ENCODE data around the gene CAMK2N1. TPM values are rescaled to one million over a fixed set of nuclear protein-coding genes. Genes with fewer than 3 reads are reported as not detected.

Gene CAMK2N1
- total and polyA plus RNA-seq, 10 of the 15 experiments (the other 5 are each of a cell fraction or from before 2014, with no cell fraction given), result 0.23 TPM; not detected in 9

DNA sequence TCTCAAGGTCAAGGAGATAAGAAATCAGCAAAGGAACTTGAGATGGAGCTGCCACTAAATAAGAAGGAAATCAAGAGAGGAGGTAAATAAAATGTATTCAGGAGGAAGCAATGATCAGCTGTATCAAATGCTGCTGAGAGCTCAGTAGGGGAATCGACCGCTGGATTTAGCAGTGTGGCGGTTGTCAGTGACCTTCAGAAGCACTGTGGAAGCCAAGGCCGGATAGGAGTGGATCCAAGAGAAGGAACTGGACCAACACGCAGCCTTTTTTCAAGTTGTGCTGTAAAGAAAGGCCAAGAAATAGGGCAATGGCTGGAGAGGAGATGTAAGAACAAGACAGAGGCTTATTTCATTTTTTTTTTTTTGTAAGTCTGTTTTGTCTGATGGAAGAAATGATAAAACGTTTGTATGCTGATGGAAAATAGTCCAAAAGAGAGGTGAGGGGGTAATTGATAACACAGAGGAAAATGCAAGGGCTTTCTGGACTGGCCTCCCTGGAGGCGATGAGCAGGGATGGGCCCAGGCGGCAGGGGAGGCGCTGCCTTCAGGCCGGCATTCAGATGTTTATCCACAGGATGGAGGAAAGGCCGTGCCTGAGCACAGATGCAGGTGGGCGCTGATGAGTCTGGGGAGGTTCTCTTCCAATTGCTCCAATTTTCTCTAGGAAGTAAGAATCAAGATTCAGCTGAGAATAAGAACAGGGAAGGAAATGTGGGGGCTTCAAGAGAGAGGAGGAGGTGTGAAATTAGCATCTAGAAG is 48.8 kb upstream of the CAMK2N1 start:
- BruUV-seq (replicated peaks), result no TSS peak
- intact Hi-C loops (cut with micrococcal nuclease; ENCODE audit: unreplicated experiment), result no loop called here
- Histone ChIP-seq H3K27ac (ENCODE audit: control insufficient read depth, insufficient read depth) (no peak overlapping the region), H3K9me3 (replicated peaks; ENCODE audit: control insufficient read depth, insufficient read depth, low read length) (no peaks in the 10 kb centered on the region), H4K20me1 (ENCODE audit: control insufficient read depth, insufficient read depth) (no peaks in the 10 kb centered on the region), H3K9ac (ENCODE audit: control insufficient read depth, insufficient read depth, low read length) (no peak overlapping the region), H3K4me3 (no peak overlapping the region), H3K4me2 (ENCODE audit: control insufficient read depth, insufficient read depth) (no peak overlapping the region), H3K4me1 (ENCODE audit: control insufficient read depth, insufficient read depth, low read length) (no peaks in the 10 kb centered on the region), H3K27me3 (replicated peaks in 1 of 2; ENCODE audit: control insufficient read depth in 2 of 2, insufficient read depth in 2 of 2, low read length in 1 of 2) (peaks cover 0 to 2% of the 10 kb centered on the region in 2 experiments; a peak in 2 of 4 replicates), H3K79me2 (ENCODE audit: control insufficient read depth, insufficient read depth, low read length) (no peaks in the 10 kb centered on the region), H3K36me3 (ENCODE audit: control insufficient read depth in 2 of 2, insufficient read depth in 2 of 2, low read length in 1 of 2) (no peaks in the 10 kb centered on the region), H2AFZ (ENCODE audit: control insufficient read depth, low read depth, low read length) (no peak overlapping the region)
- WGBS (ENCODE audit: insufficient coverage, insufficient replicate concordance, low lambda C conversion rate, missing lambda C conversion rate), result 37% methylated on average over 12 of the region's 12 CpGs
- FAIRE-seq (no peak), DNase-seq (ENCODE audit: low read depth, low spot score) (no peak), ATAC-seq (no peak)
- CTCF ChIA-PET, result no interaction called here
- TF ChIP-seq SUPT20H (IDR thresholded peaks at IDR 0.05; ENCODE audit: borderline replicate concordance, control insufficient read depth, low read depth, low read length) (no peak), STAT3 (IDR thresholded peaks at IDR 0.05; ENCODE audit: low read depth, low read length) (no peak), YY1 (IDR thresholded peaks at IDR 0.05; ENCODE audit: low read depth, low read length) (no peak), FOXM1 (IDR thresholded peaks at IDR 0.05; ENCODE audit: low read depth, low read length) (no peak), MYC (IDR thresholded peaks at IDR 0.05; ENCODE audit: insufficient read depth, insufficient read length, insufficient replicate concordance, low read length, severe bottlenecking) (no peak), CEBPB (IDR thresholded peaks at IDR 0.05; ENCODE audit: borderline replicate concordance in 1 of 2, low read depth in 2 of 2, low read length in 2 of 2) (no peak), HSF1 (IDR thresholded peaks at IDR 0.05; ENCODE audit: low read depth, low read length) (no peak), ESRRA (IDR thresholded peaks at IDR 0.05; ENCODE audit: low read length) (no peak), TBL1XR1 (IDR thresholded peaks at IDR 0.05; ENCODE audit: low read depth, low read length) (no peak), BHLHE40 (IDR thresholded peaks at IDR 0.05; ENCODE audit: borderline replicate concordance in 1 of 2, low read depth in 2 of 2, low read length in 1 of 2) (no peak), KAT2A (conservative IDR thresholded peaks at IDR 0.05; ENCODE audit: control insufficient read depth, low read depth, low read length) (no peak), IKZF1 (conservative IDR thresholded peaks at IDR 0.05) (no peak), JUNB (IDR thresholded peaks at IDR 0.05) (no peak), CREM (IDR thresholded peaks at IDR 0.05; ENCODE audit: low read depth) (no peak), CHD4 (IDR thresholded peaks at IDR 0.05) (no peak)
- TF ChIP-seq, protein P1, sequence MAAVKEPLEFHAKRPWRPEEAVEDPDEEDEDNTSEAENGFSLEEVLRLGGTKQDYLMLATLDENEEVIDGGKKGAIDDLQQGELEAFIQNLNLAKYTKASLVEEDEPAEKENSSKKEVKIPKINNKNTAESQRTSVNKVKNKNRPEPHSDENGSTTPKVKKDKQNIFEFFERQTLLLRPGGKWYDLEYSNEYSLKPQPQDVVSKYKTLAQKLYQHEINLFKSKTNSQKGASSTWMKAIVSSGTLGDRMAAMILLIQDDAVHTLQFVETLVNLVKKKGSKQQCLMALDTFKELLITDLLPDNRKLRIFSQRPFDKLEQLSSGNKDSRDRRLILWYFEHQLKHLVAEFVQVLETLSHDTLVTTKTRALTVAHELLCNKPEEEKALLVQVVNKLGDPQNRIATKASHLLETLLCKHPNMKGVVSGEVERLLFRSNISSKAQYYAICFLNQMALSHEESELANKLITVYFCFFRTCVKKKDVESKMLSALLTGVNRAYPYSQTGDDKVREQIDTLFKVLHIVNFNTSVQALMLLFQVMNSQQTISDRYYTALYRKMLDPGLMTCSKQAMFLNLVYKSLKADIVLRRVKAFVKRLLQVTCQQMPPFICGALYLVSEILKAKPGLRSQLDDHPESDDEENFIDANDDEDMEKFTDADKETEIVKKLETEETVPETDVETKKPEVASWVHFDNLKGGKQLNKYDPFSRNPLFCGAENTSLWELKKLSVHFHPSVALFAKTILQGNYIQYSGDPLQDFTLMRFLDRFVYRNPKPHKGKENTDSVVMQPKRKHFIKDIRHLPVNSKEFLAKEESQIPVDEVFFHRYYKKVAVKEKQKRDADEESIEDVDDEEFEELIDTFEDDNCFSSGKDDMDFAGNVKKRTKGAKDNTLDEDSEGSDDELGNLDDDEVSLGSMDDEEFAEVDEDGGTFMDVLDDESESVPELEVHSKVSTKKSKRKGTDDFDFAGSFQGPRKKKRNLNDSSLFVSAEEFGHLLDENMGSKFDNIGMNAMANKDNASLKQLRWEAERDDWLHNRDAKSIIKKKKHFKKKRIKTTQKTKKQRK (IDR thresholded peaks at IDR 0.05; ENCODE audit: low read depth, low read length), result no peak
- SMC1A ChIA-PET (ENCODE audit: uncharacterized antibody, unreplicated experiment), result no interaction called here
- RAD21 ChIA-PET (ENCODE audit: unreplicated experiment), result no interaction called here
- in situ Hi-C loops (cut with MboI), result no loop called here
- POLR2A ChIA-PET, result no interaction called here
